OCI-LY1 (cell line): ENCODE measurements around the gene TMEM184A.
A peak's percentile ranks its signal among the peaks of the same experiment; 100 is the strongest.

Experiments used
- H2AFZ ChIP-seq: fragments of 200-600 bp; sonication (generic), shearing (Covaris generic); 2 replicates; pipeline ENCODE4 v1.6.0; 2014; ENCODE audit warnings: antibody characterized with exemption, mild to moderate bottlenecking, low read length
- H3F3A ChIP-seq: fragments of 200-600 bp; sonication (generic), shearing (Covaris generic); 2 replicates; pipeline ENCODE4 v1.6.0; 2014; ENCODE audit warnings: mild to moderate bottlenecking, antibody characterized with exemption, low read length, moderate library complexity; ENCODE audit not compliant: insufficient read depth
- H3K27ac ChIP-seq: fragments of 200-600 bp; sonication (generic); 2 replicates; pipeline ENCODE4 v1.5.1; 2014; ENCODE audit warnings: low read length, mixed run types, mild to moderate bottlenecking, low read depth; ENCODE audit not compliant: poor library complexity, severe bottlenecking
- H3K27me3 ChIP-seq: fragments of 200-600 bp; sonication (generic); 2 replicates; pipeline ENCODE4 v1.6.0; 2014; ENCODE audit warnings: antibody characterized with exemption, mild to moderate bottlenecking, low read length, moderate library complexity; ENCODE audit not compliant: insufficient read depth
- H3K36me3 ChIP-seq: fragments of 200-600 bp; sonication (generic); 2 replicates; pipeline ENCODE4 v1.6.1; 2014; ENCODE audit warnings: mild to moderate bottlenecking, antibody characterized with exemption, low read length, moderate library complexity, mixed read lengths; ENCODE audit not compliant: insufficient read depth
- H3K4me1 ChIP-seq: fragments of 200-600 bp; sonication (generic); 2 replicates; pipeline ENCODE4 v1.5.1; 2014; ENCODE audit warnings: mild to moderate bottlenecking, low read length, moderate library complexity; ENCODE audit not compliant: insufficient read depth, severe bottlenecking
- H3K4me2 ChIP-seq: fragments of 200-600 bp; sonication (generic), shearing (Covaris generic); 2 replicates; pipeline ENCODE4 v1.6.1; 2014; ENCODE audit warnings: low read length
- H3K4me3 ChIP-seq: fragments of 200-600 bp; sonication (generic); 2 replicates; pipeline ENCODE4 v1.5.1; 2014; ENCODE audit warnings: low read length, low read depth, mild to moderate bottlenecking, mixed read lengths; ENCODE audit not compliant: poor library complexity, severe bottlenecking
- H3K79me2 ChIP-seq: fragments of 200-600 bp; shearing (Covaris generic); 2 replicates; pipeline ENCODE4 v1.6.1; 2016; ENCODE audit warnings: mixed run types, low read length, mixed read lengths; ENCODE audit not compliant: insufficient read depth
- H3K9ac ChIP-seq: fragments of 200-600 bp; sonication (generic), shearing (Covaris generic); 2 replicates; pipeline ENCODE4 v1.6.1; 2014; ENCODE audit warnings: mild to moderate bottlenecking, low read length, mixed read lengths
- H3K9me2 ChIP-seq: fragments of 200-600 bp; sonication (generic), shearing (Covaris generic); 2 replicates; pipeline ENCODE4 v1.6.1; 2014; ENCODE audit warnings: low read depth, mild to moderate bottlenecking, low read length, mixed read lengths
- H3K9me3 ChIP-seq: fragments of 200-600 bp; shearing (Covaris generic); 2 replicates; pipeline ENCODE4 v1.6.1; 2014; ENCODE audit warnings: low read length, mixed read lengths
- H4K20me1 ChIP-seq: fragments of 200-600 bp; sonication (generic), shearing (Covaris generic); 2 replicates; pipeline ENCODE4 v1.6.0; 2016; ENCODE audit warnings: mild to moderate bottlenecking, low read length; ENCODE audit not compliant: insufficient read depth
- EZH2 ChIP-seq: fragments of 200-600 bp; sonication (generic), shearing (Covaris generic); IDR thresholded peaks from 2 replicates; pipeline ENCODE4 v1.8.0; 2017; ENCODE audit warnings: borderline replicate concordance, mixed run types, mild to moderate bottlenecking, antibody characterized with exemption, low read length, moderate library complexity, mixed read lengths
- TF ChIP-seq, protein P1 (sequence below): fragments of 200-600 bp; sonication (generic), shearing (Covaris generic); IDR thresholded peaks from 2 replicates; pipeline ENCODE4 v1.5.1; 2017; ENCODE audit warnings: mild to moderate bottlenecking, antibody characterized with exemption, low read length, moderate library complexity, mixed read lengths

TMEM184A gene

DNA sequence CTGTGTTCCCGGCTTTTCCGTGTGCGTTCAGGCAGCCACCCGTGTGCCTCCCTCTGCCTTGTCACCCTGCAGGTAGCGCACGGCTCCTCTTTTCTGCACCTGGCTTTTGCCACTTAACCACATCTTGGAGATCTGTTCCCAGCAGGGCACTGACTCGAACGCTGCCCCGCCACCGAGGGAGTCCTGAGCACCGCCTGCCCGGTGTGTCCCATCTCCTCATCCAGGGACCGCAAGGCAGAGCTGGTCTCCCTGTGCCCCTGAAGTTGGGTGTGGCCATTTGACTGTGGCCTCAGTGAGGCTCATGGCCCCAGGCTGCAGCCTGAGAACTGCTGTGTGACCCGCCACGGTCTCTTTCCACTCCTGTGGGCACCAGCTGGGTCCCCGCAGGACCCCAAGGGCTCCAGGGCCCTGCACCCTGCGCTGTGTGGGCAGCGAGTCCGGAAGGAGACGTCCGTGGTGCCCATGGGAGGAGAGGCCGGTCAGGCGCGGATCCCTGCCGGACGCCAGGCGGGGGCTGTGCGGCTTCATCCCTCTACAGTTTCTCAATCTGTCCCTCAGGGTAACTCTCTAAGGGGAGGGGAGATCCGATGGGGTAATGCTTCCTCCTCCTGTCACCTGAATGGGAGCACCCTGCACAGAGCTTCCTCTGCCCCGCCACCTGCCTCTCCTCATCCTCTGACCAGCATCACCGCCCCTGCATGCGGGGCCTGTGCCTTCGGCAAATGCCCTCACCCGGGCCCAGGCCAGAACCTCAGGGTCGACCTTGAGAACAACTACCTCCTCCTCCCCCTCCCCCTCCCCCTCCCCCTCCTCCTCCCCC is 50.1 kb downstream of the TMEM184A start:
- H3K27ac ChIP-seq: peak overlapping the region; percentile 96
- 0 out of 2 replicates have a peak, but pooled peaks cover 8% of the 10 kb centered on the region for H3K79me2 ChIP-seq
- H2AFZ ChIP-seq: no peak overlapping the region
- peaks cover 9% of the 10 kb centered on the region for H3F3A ChIP-seq
- H3K4me3 ChIP-seq: peak overlapping the region; percentile 97
- H3K9ac ChIP-seq: peak overlapping the region; percentile 73
- H3K9me2 ChIP-seq: no peaks in the 10 kb centered on the region
- H3K27me3 ChIP-seq: no peaks in the 10 kb centered on the region
- no peak for TF ChIP-seq EZH2
- H4K20me1 ChIP-seq: no peaks in the 10 kb centered on the region
- H3K36me3 ChIP-seq: peaks cover 16% of the 10 kb centered on the region; the same call in 1 of the 2 replicates
- H3K4me1 ChIP-seq: peaks cover 65% of the 10 kb centered on the region
- peak overlapping the region; percentile 96 for H3K4me2 ChIP-seq
- no peaks in the 10 kb centered on the region for H3K9me3 ChIP-seq

DNA sequence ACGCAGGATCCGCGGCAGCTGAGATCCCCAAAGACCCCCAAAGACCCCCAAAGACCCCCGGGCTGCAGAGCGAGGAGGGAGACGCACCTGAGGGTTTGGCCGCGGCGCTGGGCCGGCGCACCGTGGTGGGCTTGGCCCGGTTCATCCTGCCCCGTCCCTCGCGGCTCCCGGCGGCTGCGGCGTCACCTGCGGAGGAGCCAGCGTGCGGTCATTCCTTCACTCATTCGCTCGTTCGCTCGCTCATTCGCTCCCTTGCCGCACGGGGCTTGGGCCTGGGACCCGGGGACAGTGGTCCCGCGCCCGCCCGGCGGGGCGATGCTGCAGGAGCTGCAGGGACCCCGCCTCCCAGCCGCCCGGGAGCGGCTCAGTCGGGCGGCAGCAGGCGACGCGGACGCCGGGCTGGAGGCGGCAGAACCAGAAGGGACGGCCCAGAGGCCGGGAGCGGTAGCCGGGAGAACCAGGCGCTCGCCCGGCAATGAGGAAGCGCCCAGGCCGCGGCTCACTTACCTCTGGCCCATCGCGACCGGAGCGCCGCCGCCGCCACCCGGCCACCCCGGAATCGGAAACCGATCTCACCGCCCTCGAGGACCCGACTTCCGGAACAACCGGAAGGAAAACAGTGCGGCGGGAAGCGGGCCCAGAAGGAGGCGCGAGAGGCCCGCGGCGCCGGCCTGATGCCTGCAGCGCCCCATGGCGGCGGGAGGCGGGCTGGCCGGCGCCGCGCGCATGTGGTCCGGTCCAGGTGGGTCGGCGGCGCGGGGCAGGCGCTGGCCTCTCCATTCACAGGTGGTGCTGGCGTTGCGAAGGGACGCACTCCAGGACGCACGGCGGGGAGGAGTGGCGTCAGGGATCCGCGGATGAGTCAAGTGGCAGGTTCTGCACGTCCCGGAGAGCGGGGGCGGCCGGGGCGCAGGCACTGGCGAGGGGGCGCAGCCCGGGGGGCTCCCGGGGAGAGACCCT is 51.9 kb downstream of the TMEM184A start, which contains the start of gene INTS1:
TSS of gene INTS1 (minus strand) at position 574 of the 960 bp plus-strand sequence. CDS start at position 145, 429 bp downstream.
- Histone ChIP-seq H4K20me1 (no peaks in the 10 kb centered on the region), H3K4me3 (peak within 1 kb of the TSS; percentile 97), H3K27ac (peak within 1 kb of the TSS; percentile 96), H3F3A (peaks cover 9% of the 10 kb centered on the region), H2AFZ (no peak within 1 kb of the TSS), H3K79me2 (0 out of 2 replicates have a peak, but pooled peaks cover 8% of the 10 kb centered on the region), H3K4me1 (peaks cover 51% of the 10 kb centered on the region), H3K9me3 (no peaks in the 10 kb centered on the region), H3K27me3 (no peaks in the 10 kb centered on the region), H3K9ac (peak within 1 kb of the TSS; percentile 90), H3K36me3 (peaks cover 34% of the 10 kb centered on the region), H3K9me2 (no peaks in the 10 kb centered on the region), H3K4me2 (peak within 1 kb of the TSS; percentile 96)
- TF ChIP-seq, protein P1, sequence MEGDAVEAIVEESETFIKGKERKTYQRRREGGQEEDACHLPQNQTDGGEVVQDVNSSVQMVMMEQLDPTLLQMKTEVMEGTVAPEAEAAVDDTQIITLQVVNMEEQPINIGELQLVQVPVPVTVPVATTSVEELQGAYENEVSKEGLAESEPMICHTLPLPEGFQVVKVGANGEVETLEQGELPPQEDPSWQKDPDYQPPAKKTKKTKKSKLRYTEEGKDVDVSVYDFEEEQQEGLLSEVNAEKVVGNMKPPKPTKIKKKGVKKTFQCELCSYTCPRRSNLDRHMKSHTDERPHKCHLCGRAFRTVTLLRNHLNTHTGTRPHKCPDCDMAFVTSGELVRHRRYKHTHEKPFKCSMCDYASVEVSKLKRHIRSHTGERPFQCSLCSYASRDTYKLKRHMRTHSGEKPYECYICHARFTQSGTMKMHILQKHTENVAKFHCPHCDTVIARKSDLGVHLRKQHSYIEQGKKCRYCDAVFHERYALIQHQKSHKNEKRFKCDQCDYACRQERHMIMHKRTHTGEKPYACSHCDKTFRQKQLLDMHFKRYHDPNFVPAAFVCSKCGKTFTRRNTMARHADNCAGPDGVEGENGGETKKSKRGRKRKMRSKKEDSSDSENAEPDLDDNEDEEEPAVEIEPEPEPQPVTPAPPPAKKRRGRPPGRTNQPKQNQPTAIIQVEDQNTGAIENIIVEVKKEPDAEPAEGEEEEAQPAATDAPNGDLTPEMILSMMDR: peak; percentile 81
- no peak for TF ChIP-seq EZH2

DNA sequence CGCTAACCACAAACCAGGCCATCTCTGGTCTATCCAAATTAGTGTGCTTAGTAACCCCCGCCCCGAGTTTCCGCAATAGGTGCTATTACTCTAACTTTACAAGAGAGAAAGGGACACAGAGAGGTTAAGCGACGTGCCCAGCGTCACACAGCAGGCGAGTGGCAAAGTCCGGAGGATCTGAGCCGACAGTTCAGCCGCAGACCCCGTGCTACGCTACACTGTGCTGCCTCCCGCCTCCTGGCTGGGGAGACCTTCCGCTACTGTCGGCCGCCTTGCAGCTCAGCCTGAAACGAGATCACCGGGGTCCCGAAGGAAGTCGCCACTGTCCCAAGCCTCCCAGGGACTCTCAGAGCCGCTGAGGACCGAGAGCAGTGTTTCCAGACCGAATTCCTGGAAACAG is 52.6 kb downstream of the TMEM184A start:
- H3K4me3 ChIP-seq: peak overlapping the region; percentile 97
- H3K9me3 ChIP-seq: no peaks in the 10 kb centered on the region
- H3K27ac ChIP-seq: peak overlapping the region; percentile 25
- H3K9me2 ChIP-seq: no peaks in the 10 kb centered on the region
- H3K27me3 ChIP-seq: no peaks in the 10 kb centered on the region
- H3K36me3 ChIP-seq: peaks cover 34% of the 10 kb centered on the region
- peak overlapping the region; percentile 90 for H3K9ac ChIP-seq
- peaks cover 8% of the 10 kb centered on the region for H3F3A ChIP-seq
- 0 out of 2 replicates have a peak, but pooled peaks cover 8% of the 10 kb centered on the region for H3K79me2 ChIP-seq
- no peak for TF ChIP-seq EZH2
- TF ChIP-seq, protein P1: no peak
- H3K4me1 ChIP-seq: peaks cover 47% of the 10 kb centered on the region
- peak overlapping the region; percentile 96 for H3K4me2 ChIP-seq
- no peak overlapping the region for H2AFZ ChIP-seq
- H4K20me1 ChIP-seq: no peaks in the 10 kb centered on the region
